RPMI7951 (cell line): Measurements from ENCODE around the gene PARD3B. TPM values are rescaled to one million over a fixed set of nuclear protein-coding genes. Genes with fewer than 3 reads are reported as not detected.
A peak's percentile ranks its signal among the peaks of the same experiment; 100 is the strongest.

ENCODE experiments used
- DNase-seq: peaks from one replicate; pipeline ENCODE4 v3.0.0-alpha.2; 2012; ENCODE audit warnings: low read depth
- total RNA-seq: library from RNA; depleted of rRNA; stranded (reverse); fragments of >200 nt; shearing (Covaris generic); gene quantifications from 2 replicates; pipeline ENCODE4 v1.2.3, GENCODE V29; 2014

PARD3B gene
- total RNA-seq, 1 experiment from 2014 or later: 0.96 TPM

GRCh38 chr2:204753841-204754240 is 208.6 kb downstream of the PARD3B start:
- no peak for DNase-seq

- no peak for DNase-seq
Measured at GRCh38 chr2:204754898-204755297, 209.6 kb downstream of the PARD3B start.

GRCh38 chr2:204763974-204764703 is 218.9 kb downstream of the PARD3B start:
- no peak for DNase-seq

- no peak for DNase-seq
Measured at GRCh38 chr2:204770735-204771134, 225.5 kb downstream of the PARD3B start.

GRCh38 chr2:204771721-204772120 is 226.4 kb downstream of the PARD3B start:
- no peak for DNase-seq

- no peak for DNase-seq
Measured at GRCh38 chr2:204772546-204772945, 227.3 kb downstream of the PARD3B start.

GRCh38 chr2:204775766-204776165 is 230.5 kb downstream of the PARD3B start:
- no peak for DNase-seq

- no peak for DNase-seq
Measured at GRCh38 chr2:204776781-204777559, 231.7 kb downstream of the PARD3B start.

- no peak for DNase-seq
Measured at GRCh38 chr2:204779771-204780170, 234.5 kb downstream of the PARD3B start.

- no peak for DNase-seq
Measured at GRCh38 chr2:204781941-204782340, 236.7 kb downstream of the PARD3B start.

GRCh38 chr2:204790076-204790475 is 244.8 kb downstream of the PARD3B start:
- no peak for DNase-seq

- DNase-seq: no peak
Measured at GRCh38 chr2:204791230-204791629, 246.0 kb downstream of the PARD3B start.

GRCh38 chr2:204794624-204795023 is 249.3 kb downstream of the PARD3B start:
- DNase-seq: no peak

GRCh38 chr2:204795156-204795555 is 249.9 kb downstream of the PARD3B start:
- DNase-seq: no peak

- DNase-seq: no peak
Measured at GRCh38 chr2:204796581-204796980, 251.3 kb downstream of the PARD3B start.

GRCh38 chr2:204799791-204800190 is 254.5 kb downstream of the PARD3B start:
- DNase-seq: no peak

GRCh38 chr2:204808494-204808893 is 263.2 kb downstream of the PARD3B start:
- DNase-seq: no peak

GRCh38 chr2:204824751-204825453 is 279.6 kb downstream of the PARD3B start:
- peak; percentile 26 for DNase-seq

- DNase-seq: no peak
Measured at GRCh38 chr2:204825681-204826080, 280.4 kb downstream of the PARD3B start.

- no peak for DNase-seq
Measured at GRCh38 chr2:204827701-204828590, 282.7 kb downstream of the PARD3B start.

- DNase-seq: no peak
Measured at GRCh38 chr2:204834716-204835384, 289.6 kb downstream of the PARD3B start.
